WTC11 (cell line): ENCODE data around the gene ZBTB6.

Source experiments
- CREB1 ChIP-seq: sonication (generic); formaldehyde crosslinking; IDR thresholded peaks from 2 replicates; pipeline ENCODE4 v1.8.0; 2023; ENCODE audit warnings: mild to moderate bottlenecking, missing genetic modification reagents
- TF ChIP-seq, protein P1 (sequence below): sonication (generic); formaldehyde crosslinking; conservative IDR thresholded peaks from 2 replicates; pipeline ENCODE4 v1.8.1; 2023; ENCODE audit warnings: mild to moderate bottlenecking, low read depth, missing genetic modification reagents, moderate library complexity
- TF ChIP-seq, protein P2 (sequence below): fragments of 200-600 bp; IDR thresholded peaks from 2 replicates; pipeline ENCODE4 v1.8.0; 2022; ENCODE audit warnings: antibody characterized with exemption
- TF ChIP-seq, protein P3 (sequence below): sonication (generic); formaldehyde crosslinking; IDR thresholded peaks from 2 replicates; pipeline ENCODE4 v1.8.1; 2022; ENCODE audit warnings: missing genetic modification reagents, borderline replicate concordance

DNA sequence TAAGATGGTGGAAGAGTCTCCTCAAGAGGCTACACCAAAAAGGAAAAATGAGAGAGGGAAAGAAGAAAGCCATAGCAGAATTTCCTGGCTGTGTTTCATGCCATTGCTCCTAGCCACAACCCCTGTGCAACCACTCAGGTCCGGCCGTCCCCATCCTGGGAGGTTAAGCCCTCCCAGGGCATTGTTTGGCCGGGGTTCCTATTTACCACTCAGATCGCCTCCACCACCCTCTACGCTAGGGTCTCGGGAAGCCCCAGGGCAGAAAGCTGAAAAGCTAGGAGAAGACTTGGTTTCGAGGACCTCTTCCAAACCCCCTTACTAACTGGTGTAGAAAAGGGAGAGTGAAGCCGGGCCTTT is 8.7 kb downstream of the ZBTB6 start:
- TF ChIP-seq, protein P1, sequence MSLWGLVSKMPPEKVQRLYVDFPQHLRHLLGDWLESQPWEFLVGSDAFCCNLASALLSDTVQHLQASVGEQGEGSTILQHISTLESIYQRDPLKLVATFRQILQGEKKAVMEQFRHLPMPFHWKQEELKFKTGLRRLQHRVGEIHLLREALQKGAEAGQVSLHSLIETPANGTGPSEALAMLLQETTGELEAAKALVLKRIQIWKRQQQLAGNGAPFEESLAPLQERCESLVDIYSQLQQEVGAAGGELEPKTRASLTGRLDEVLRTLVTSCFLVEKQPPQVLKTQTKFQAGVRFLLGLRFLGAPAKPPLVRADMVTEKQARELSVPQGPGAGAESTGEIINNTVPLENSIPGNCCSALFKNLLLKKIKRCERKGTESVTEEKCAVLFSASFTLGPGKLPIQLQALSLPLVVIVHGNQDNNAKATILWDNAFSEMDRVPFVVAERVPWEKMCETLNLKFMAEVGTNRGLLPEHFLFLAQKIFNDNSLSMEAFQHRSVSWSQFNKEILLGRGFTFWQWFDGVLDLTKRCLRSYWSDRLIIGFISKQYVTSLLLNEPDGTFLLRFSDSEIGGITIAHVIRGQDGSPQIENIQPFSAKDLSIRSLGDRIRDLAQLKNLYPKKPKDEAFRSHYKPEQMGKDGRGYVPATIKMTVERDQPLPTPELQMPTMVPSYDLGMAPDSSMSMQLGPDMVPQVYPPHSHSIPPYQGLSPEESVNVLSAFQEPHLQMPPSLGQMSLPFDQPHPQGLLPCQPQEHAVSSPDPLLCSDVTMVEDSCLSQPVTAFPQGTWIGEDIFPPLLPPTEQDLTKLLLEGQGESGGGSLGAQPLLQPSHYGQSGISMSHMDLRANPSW: no peak
- TF ChIP-seq, protein P2, sequence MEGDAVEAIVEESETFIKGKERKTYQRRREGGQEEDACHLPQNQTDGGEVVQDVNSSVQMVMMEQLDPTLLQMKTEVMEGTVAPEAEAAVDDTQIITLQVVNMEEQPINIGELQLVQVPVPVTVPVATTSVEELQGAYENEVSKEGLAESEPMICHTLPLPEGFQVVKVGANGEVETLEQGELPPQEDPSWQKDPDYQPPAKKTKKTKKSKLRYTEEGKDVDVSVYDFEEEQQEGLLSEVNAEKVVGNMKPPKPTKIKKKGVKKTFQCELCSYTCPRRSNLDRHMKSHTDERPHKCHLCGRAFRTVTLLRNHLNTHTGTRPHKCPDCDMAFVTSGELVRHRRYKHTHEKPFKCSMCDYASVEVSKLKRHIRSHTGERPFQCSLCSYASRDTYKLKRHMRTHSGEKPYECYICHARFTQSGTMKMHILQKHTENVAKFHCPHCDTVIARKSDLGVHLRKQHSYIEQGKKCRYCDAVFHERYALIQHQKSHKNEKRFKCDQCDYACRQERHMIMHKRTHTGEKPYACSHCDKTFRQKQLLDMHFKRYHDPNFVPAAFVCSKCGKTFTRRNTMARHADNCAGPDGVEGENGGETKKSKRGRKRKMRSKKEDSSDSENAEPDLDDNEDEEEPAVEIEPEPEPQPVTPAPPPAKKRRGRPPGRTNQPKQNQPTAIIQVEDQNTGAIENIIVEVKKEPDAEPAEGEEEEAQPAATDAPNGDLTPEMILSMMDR: no peak
- TF ChIP-seq, protein P3, sequence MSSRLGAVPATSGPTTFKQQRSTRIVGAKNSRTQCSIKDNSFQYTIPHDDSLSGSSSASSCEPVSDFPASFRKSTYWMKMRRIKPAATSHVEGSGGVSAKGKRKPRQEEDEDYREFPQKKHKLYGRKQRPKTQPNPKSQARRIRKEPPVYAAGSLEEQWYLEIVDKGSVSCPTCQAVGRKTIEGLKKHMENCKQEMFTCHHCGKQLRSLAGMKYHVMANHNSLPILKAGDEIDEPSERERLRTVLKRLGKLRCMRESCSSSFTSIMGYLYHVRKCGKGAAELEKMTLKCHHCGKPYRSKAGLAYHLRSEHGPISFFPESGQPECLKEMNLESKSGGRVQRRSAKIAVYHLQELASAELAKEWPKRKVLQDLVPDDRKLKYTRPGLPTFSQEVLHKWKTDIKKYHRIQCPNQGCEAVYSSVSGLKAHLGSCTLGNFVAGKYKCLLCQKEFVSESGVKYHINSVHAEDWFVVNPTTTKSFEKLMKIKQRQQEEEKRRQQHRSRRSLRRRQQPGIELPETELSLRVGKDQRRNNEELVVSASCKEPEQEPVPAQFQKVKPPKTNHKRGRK (CRISPR knock-in tag): no peak
- no peak for TF ChIP-seq CREB1
